GM12873 (cell line): Measurements from ENCODE around the gene MSMB.

Experiments
- CTCF ChIP-seq: IDR thresholded peaks from 2 replicates; pipeline ENCODE4 v1.5.1; 2012; ENCODE audit warnings: low read depth, mild to moderate bottlenecking, moderate library complexity, low read length, control low read depth; ENCODE audit not compliant: insufficient read depth; ENCODE audit errors: missing control alignments

MSMB gene

GRCh38 chr10:46026106-46026505 lies 20.0 kb downstream of the MSMB start:
- no peak for TF ChIP-seq CTCF

- no peak for TF ChIP-seq CTCF
Observed at GRCh38 chr10:46025406-46025805, 20.7 kb downstream of the MSMB start.

GRCh38 chr10:46024948-46025347 lies 21.1 kb downstream of the MSMB start:
- TF ChIP-seq CTCF, result no peak

GRCh38 chr10:46022978-46023702 lies 22.9 kb downstream of the MSMB start:
- TF ChIP-seq CTCF, result no peak

- TF ChIP-seq CTCF, result no peak
Observed at GRCh38 chr10:46020344-46020657, 25.8 kb downstream of the MSMB start.

GRCh38 chr10:46019569-46020343 lies 26.3 kb downstream of the MSMB start:
- no peak for TF ChIP-seq CTCF

- TF ChIP-seq CTCF, result no peak
Observed at GRCh38 chr10:46019177-46019528, 26.9 kb downstream of the MSMB start.
